Stimulated activated CD4-positive, alpha-beta T cell treated with anti-CD3 and anti-CD28 coated beads, Interleukin-1b, Interleukin-23, amount 100 ng/mL, for 24 hours (primary cell): ENCODE results near the gene SLC20A1.
"Not testable (repeated sequence)": the region's sequence is repeated elsewhere in the genome, so short reads cannot be mapped to it uniquely, and the experiment has no call there.

Experiments used
- DNase-seq, 4 experiments: peaks; one replicate each; pipeline ENCODE4 v3.0.0-alpha.2; 2020; ENCODE audit warnings: low read depth in 4 of 4, low spot score in 1 of 4

SLC20A1 gene

DNA sequence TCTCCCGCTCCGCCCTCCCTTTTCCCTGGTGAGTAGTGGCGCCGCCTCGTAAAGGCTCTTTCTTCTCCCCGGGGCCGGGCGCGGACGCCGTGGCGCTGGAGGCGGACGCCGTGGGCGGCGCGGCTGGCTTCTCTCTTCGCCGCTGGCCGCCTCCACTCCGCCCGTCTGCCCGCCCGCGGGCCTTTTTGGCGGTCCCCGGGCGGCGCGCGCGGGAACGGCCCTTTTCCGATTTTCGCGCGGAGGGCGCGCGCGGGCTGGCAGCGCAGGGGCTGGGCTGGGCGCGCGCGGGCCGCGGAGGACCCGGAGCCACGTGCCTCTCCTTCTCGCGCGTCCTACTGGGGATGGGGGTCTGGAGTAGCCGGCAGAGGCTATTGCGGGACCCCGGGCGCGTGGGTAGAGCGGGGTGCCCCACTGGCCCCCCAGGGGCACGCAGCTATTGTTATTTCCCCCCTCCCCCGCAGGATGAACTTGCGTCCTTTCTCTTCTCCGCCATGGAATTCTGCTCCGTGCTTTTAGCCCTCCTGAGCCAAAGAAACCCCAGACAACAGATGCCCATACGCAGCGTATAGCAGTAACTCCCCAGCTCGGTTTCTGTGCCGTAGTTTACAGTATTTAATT, 472 bp downstream of the SLC20A1 start:
- DNase-seq, result peak in 2 of 4 experiments; percentile 42 to 46

DNA sequence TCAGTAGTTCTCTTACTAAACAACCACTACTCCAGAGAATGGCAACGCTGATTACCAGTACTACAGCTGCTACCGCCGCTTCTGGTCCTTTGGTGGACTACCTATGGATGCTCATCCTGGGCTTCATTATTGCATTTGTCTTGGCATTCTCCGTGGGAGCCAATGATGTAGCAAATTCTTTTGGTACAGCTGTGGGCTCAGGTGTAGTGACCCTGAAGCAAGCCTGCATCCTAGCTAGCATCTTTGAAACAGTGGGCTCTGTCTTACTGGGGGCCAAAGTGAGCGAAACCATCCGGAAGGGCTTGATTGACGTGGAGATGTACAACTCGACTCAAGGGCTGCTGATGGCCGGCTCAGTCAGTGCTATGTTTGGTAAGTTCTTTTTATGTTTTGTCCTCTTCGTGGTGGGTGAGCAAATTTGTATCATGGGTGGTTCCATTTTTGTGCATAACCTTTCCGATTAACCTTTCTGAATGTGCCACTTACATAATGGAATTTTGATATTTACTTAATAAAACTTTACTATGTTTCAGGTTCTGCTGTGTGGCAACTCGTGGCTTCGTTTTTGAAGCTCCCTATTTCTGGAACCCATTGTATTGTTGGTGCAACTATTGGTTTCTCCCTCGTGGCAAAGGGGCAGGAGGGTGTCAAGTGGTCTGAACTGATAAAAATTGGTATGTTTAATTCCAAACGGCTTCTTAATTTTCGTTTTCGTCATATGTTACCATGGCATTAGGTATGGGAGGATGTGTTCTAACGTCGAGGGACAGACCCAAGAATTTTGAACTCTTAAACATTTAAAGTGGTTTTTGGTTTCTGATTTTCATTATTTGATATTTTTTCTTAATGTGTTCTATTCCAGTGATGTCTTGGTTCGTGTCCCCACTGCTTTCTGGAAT, 1.3 kb downstream of the SLC20A1 start:
- DNase-seq, result no peak

DNA sequence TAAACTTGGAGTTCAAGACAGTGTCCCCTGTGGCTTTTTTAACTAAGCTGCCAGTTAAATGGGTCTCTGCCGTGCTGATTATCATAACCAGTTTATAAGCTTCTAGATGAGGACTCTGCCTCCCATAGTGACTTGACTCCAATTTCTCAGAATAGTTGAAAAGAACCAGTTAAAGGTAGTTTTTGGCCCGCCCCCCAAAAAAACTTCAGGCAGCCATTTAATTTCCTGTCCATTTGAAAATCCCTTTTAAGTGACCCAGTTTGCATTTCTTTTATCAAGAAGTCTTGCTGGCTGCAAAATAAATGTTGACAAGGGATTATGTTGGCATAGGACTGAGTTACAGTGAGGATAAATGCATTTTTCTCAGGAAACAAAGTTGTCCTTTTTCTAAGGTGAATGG, 2.3 kb downstream of the SLC20A1 start:
- DNase-seq, result no peak

DNA sequence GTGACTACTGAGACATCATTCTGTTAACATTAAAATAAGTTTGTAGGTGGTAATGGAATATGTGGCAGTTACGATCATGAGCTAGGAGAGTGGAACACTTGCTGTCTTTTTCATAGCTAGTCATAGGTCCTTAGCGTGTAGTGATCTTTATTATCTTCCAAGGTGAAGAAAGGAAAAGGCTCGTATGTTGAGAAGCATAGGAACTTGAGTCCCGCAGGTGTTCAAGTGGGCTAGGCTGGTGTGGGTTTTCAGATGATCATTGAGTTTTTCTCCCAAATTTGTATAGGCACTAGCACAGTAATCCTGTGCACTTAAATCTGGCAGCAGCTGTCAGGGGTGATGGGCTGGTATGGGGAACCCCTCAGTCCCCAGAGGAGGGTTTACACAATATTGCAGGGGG, 10.9 kb downstream of the SLC20A1 start:
- DNase-seq, result no peak

DNA sequence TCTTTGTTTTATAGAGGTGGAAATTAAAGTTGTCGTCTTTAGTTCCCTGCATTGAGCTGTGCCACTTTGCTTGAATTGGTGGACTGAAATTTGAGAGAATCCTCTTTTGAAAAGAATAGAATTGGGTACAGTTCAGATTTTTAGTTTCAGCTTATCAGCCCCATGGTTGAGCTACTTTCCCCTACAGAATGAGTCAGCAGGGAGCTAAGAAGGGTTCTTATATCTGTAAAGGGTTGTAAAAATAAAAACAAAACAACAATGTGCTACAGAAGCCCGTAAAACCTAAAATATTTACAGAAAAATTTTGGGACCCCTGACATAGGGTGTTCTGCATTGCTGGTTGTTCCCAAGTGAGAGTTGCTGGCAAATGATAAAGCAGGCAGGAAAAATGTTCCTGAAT, 12.6 kb downstream of the SLC20A1 start:
- DNase-seq, result no peak

DNA sequence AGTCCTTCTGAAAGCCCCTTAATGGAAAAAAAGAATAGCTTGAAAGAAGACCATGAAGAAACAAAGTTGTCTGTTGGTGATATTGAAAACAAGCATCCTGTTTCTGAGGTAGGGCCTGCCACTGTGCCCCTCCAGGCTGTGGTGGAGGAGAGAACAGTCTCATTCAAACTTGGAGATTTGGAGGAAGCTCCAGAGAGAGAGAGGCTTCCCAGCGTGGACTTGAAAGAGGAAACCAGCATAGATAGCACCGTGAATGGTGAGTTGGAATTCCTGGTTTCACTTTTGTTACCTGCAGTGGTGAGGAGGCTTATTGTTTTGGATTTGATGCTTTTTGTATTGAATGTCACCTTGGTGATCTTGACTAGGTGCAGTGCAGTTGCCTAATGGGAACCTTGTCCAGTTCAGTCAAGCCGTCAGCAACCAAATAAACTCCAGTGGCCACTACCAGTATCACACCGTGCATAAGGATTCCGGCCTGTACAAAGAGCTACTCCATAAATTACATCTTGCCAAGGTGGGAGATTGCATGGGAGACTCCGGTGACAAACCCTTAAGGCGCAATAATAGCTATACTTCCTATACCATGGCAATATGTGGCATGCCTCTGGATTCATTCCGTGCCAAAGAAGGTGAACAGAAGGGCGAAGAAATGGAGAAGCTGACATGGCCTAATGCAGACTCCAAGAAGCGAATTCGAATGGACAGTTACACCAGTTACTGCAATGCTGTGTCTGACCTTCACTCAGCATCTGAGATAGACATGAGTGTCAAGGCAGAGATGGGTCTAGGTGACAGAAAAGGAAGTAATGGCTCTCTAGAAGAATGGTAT, 13.3 kb downstream of the SLC20A1 start:
- no peak for DNase-seq

DNA sequence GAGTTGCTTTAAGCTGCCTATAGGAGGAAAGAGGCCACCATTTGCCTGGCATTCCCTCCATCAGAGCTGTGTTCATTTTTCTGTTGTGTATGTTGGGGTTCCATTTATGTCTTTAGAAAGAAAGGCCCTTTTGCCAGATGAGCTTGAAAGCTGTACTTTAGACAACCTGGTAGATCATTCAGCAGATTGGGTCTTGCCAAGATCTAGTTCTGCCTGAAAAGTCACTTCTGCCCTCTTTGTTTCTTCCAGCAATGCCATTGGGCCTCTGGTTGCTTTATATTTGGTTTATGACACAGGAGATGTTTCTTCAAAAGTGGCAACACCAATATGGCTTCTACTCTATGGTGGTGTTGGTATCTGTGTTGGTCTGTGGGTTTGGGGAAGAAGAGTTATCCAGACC, 14.4 kb downstream of the SLC20A1 start:
- no peak for DNase-seq

DNA sequence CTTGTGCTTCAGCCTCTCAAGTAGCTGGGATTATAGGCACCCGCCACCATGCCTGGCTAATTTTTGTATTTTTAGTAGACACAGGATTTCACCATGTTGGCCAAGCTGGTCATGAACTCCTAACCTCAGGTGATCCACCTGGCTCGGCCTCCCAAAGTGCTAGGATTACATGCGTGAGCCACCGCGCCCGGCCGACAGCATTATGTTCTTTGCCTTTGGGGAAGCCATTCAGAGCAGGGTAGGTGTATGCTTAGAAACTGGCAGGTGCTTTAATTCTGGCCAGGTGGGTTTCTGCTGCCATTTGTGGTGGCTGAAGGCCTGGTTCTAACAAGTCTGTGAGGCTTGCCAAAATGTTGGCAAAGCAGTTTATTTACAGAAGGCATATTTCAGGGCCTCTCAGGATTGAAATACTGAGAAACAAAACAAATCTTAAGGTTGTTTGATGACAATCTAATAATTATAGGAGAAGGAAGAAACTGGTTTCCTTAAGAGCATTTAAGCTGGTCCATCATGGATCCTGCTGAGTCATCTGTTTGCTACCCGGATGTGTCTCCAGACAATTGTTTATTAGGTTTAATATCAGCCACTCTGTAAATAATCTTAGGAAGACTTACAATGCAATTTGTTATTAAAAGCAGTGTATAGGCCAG, 16.0 kb downstream of the SLC20A1 start:
- no peak for DNase-seq

DNA sequence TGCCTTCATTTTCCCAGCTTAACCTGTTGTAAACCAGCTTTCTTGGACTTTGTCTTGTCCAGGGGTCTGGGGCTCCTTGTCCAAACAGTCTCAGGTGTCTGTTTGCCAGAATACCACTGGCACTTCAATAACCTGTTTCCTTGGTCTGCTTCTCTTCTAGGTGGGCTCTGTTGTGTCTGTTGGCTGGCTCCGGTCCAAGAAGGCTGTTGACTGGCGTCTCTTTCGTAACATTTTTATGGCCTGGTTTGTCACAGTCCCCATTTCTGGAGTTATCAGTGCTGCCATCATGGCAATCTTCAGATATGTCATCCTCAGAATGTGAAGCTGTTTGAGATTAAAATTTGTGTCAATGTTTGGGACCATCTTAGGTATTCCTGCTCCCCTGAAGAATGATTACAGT, 17.0 kb downstream of the SLC20A1 start:
- no peak for DNase-seq

DNA sequence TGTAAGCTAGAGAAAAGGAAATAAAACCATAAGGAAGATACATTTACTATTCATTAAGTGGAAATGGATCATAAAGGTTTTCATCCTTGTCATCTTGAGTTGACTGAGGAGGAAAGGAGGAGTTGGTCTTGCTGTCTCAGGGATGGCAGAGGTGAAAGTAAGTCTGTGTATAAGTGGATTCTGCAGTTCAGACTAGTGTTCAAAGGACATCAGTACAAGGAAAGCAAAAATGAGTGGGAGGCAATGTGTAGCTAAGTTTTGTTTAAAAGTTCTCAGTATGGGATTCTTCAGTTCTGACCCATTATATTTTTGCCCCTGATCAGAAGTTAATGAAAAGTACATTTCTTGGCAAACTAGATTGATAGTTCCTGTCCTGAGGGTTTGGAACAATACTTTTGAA, 18.9 kb downstream of the SLC20A1 start:
- DNase-seq, result no peak

DNA sequence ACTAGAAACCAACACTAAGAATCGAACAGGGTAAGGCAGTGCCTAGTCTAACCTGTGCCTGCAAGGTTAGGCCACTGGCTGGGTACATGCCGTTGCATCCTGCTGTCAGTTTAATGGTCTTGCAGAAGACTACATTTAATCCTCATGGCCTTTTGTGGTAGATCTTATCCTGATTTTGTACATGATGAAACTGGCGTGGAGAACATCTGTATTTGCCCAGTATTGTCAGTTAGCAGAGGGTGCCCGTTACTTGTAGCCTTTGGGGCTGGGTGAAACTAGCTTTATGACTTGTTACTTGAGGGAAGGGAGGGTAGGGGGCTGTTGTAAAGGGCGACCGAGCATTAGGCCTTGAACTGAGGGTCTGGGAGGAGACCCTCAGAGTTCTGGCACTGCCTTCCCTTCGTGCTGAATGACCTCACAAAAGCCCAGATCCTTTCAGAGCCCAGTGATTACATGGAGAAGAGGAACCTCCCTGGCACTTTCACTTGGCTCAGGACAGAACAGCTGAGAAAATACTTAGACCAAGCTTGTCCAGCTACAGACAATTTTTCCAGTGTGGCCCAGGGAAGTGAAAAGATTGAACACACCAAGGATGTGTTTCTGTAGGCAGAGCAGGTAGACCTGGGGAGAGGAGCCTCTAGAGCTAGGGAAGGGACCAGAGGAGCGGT, 19.5 kb downstream of the SLC20A1 start:
- DNase-seq, result no peak

DNA sequence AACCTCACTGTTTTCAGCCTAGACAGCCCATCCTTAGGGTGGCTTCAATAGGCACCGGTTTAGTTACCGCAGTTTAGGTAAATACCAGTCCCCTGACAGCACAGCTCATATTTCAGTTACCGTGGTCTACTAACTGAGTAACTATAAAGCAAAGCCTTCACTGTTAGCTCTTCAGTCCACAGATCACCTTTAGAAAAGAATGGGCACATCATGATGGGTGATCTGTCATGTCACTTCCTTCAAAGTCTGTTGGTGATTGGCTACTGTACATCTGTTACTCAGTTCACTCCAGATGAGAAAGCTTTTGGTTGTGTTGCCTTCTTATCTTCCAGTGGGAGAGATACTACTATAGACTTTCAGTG, 21.0 kb downstream of the SLC20A1 start:
- no peak for DNase-seq

DNA sequence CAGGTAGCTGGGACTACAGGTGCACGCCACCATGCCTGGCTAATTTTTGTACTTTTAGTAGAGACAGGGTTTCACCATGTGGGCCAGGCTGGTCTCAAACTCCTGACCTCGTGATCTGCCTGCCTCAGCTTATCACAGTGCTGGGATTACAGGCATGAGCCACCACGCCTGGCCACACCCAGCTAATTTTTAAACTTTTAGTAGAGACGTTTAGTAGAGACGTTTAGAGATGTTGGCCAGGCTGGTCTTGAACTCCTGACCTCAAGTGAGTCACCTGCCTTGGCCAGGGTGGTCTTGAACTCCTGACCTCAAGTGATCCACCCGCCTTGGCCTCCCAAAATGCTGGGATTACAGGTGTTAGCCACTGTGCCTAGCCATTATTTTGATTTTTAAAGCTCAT, 21.8 kb downstream of the SLC20A1 start:
- not testable (repeated sequence) for DNase-seq

DNA sequence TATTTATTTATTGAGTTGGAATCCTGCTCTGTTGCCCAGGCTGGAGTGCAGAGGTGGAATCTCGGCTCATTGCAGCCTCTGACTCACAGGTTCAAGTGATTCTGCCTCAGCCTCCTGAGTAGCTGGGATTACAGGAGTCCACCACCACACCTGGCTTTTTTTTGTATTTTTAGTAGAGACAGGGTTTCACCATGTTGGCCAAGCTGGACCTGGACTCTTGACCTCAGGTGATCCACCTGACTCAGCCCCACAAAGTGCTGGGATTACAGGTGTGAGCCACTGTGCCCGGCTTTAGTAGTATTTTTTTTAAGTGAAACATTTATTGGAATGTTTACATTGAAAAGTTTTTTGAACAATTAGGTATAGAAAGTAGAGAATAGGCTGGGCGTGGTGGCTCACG, 23.9 kb downstream of the SLC20A1 start:
- DNase-seq, result no peak

DNA sequence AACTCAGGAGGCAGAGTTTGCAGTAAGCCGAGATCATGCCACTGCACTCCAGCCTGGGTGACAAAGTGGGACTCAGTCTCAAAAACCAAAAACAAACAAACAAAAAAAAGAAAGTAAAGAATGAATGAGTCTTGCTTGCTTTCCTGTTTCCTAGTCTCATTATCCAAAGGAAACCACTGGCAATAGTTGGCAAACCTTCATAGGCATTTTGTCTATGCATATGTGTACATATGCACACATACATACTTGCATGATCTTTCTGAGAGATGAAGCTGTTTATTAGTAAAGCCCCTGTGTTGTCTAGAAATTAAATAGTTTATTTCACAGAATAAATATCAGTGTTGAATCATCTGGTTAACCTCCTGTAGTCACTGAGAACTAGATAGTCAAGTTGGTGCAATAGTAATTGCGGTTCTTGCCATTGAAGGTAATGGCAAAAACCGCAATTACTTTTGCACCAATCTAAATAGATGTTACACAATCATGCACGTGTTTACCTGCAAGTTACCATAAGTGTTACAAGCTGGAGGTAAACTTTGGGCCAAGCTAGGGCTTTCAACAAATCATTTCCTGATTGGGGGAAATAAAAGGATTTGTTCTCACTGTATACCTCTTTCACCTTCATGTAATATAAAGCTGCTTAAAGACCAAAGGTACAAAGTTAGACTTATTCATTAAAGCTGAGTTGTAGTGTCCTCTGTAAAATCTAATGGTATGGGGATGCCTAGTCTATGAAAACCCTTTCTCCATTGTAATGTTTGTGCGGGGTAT, 24.7 kb downstream of the SLC20A1 start:
- DNase-seq, result no peak

DNA sequence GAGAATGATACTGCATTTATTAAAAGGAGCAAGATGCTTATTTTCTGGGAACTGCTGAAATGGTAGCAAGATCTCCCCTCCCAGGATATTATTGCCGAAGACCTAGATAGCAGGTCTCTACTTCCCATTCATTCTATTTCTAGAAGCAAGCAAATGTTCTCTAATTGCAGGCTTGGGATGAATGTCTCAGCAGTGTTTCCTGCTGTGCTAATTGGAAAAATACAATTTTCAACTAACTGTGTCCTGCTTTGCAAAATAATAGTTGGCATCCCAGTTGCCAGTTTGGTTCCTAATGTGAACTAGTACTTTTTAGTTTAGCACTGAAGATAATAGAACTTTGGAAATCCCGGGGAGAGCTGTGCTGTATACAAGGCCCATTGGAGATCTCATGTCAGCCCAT, 26.1 kb downstream of the SLC20A1 start:
- DNase-seq, result no peak

DNA sequence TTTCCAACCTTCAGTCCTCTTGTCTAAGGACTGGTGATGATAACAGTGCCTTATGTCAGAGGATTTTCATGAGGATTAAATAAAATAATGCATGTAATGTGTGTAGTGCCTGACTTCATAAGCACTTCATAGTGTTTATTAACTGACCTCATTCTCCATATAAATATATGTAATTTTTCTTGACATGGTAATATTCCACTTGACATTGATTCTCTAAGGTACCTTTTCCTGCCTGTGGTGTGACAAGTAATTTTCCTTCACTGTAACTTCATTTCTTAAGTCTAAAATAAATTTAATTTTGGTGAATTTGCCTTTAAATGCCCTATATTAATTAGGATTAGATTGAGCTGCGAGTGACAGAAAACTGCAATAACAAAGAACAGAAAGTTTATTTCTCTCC, 27.3 kb downstream of the SLC20A1 start:
- no peak for DNase-seq

DNA sequence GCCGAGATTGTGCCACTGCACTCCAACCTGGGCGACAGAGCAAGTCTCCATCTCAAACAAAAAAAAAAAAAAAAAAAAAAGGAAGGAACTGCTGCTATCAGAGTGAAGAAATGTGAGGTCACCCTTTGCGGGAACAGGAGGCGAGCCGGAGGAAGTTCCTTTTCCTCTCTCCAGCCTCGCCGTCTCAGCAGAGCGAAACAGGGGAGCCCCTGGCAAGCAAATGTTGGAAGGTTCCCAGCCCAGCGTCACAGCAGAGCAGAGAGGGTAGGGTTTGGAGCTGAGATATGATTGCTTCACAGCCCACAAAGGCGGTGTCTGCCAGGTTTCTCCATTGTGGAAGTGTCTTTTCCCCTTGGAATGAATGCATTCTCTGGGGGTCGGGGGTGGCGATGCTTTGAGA, 28.5 kb downstream of the SLC20A1 start:
- DNase-seq, result no peak

DNA sequence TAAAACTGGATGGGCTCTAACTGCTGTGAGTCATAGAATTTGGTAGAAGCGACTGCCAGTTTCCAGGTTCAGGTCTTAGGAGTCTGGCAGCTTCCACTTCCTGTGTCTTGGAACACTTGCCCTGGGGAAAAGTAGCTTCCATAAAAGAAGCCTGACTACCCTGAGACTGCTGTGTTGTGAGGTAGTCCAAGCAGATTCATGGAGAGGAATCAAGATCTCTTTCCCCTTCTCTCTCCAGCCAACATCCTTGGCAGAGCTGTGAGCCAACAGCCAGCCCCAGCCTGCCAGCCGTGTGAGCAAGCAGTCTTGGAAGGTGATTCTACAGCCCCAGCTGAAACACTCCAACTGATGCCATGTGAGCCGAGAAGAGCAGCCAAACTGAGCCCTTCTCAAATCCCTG, 33.7 kb downstream of the SLC20A1 start:
- DNase-seq, result no peak

DNA sequence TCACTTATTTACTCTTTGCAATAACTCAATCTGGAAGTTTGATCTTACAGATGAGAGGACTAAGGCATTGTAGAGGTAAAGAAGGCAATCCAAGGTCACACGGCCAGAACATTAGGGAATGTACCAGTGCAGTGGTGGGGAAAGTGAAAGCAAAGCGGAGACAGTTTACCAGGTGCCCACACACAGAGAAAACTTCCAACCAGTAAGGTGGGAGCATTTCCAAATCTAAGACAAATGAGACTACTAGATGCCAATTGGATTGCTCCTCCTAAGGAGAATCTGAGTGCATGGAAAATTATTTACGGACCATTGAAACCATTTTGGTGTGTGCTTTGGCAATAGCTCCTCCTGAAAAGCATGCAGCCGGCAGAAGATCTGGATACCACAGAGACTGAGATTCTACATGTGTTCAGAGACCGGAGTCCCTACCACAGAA, 34.9 kb downstream of the SLC20A1 start:
- no peak for DNase-seq
